HepG2 (cell line): ENCODE measurements around the gene SERINC1. TPM values are rescaled to one million over a fixed set of nuclear protein-coding genes. Genes with fewer than 3 reads are reported as not detected.

ENCODE experiments used
- AKAP8 ChIP-seq: sonication (generic); formaldehyde crosslinking; IDR thresholded peaks from 2 replicates; pipeline ENCODE4 v1.5.1; 2020; ENCODE audit warnings: mild to moderate bottlenecking, missing genetic modification reagents
- CBX2 ChIP-seq, 2 experiments: fragments of 200-600 bp in 1 of 2; sonication (generic); formaldehyde crosslinking in 1 of 2; IDR thresholded peaks; 2 replicates each; pipeline versions ENCODE4 v1.7.0 to v1.8.1; 2018 to 2022; ENCODE audit warnings: low read depth in 2 of 2, low read length in 1 of 2, mild to moderate bottlenecking in 1 of 2, missing genetic modification reagents in 1 of 2
- CCAR2 ChIP-seq: fragments of 200-400 bp; formaldehyde crosslinking; optimal IDR thresholded peaks from 2 replicates; pipeline ENCODE3; 2018; ENCODE audit warnings: low read depth, mild to moderate bottlenecking, low read length, moderate library complexity
- GFI1 ChIP-seq: sonication (generic); formaldehyde crosslinking; IDR thresholded peaks from 2 replicates; pipeline ENCODE4 v1.5.0; 2020; ENCODE audit warnings: missing genetic modification reagents, mild to moderate bottlenecking, borderline replicate concordance
- MLLT10 ChIP-seq: sonication (generic); formaldehyde crosslinking; IDR thresholded peaks from 2 replicates; pipeline ENCODE4 v1.4.0; 2020; ENCODE audit warnings: missing genetic modification reagents
- NCOR1 ChIP-seq: fragments of 200-600 bp; sonication (generic); IDR thresholded peaks from 2 replicates; pipeline ENCODE4 v1.7.0; 2017; ENCODE audit warnings: antibody characterized with exemption, low read length, borderline replicate concordance
- PTBP1 ChIP-seq: fragments of 200-400 bp; formaldehyde crosslinking; IDR thresholded peaks from 2 replicates; pipeline ENCODE4 v1.6.1; 2018; ENCODE audit warnings: low read length, low read depth; ENCODE audit not compliant: poor library complexity, severe bottlenecking
- REPIN1 ChIP-seq: sonication (generic); formaldehyde crosslinking; IDR thresholded peaks from 2 replicates; pipeline ENCODE4 v1.8.0; 2022; ENCODE audit warnings: missing genetic modification reagents, low read depth, mild to moderate bottlenecking, borderline replicate concordance
- SIX1 ChIP-seq: sonication (generic); formaldehyde crosslinking; IDR thresholded peaks from 2 replicates; pipeline ENCODE4 v1.4.0; 2020; ENCODE audit warnings: missing genetic modification reagents, borderline replicate concordance
- SMAD3 ChIP-seq: sonication (generic); formaldehyde crosslinking; IDR thresholded peaks from 2 replicates; pipeline ENCODE4 v1.4.0; 2020; ENCODE audit warnings: missing genetic modification reagents
- SMAD9 ChIP-seq: sonication (generic); formaldehyde crosslinking; IDR thresholded peaks from 2 replicates; pipeline ENCODE4 v1.5.1; 2020; ENCODE audit warnings: mild to moderate bottlenecking, missing genetic modification reagents
- SYNCRIP ChIP-seq: fragments of 200-400 bp; formaldehyde crosslinking; IDR thresholded peaks from 2 replicates; pipeline ENCODE4 v1.6.1; 2018; ENCODE audit warnings: mild to moderate bottlenecking, low read depth, low read length; ENCODE audit not compliant: insufficient read depth
- ZBED4 ChIP-seq: sonication (generic); formaldehyde crosslinking; IDR thresholded peaks from 2 replicates; pipeline ENCODE4 v1.4.0; 2020; ENCODE audit warnings: missing genetic modification reagents, borderline replicate concordance
- ZFX ChIP-seq: sonication (generic); formaldehyde crosslinking; IDR thresholded peaks from 2 replicates; pipeline ENCODE4 v1.4.0; 2020; ENCODE audit warnings: mild to moderate bottlenecking, low read depth, missing genetic modification reagents, moderate library complexity
- ZMYM3 ChIP-seq: sonication (generic); formaldehyde crosslinking; IDR thresholded peaks from 2 replicates; pipeline ENCODE4 v1.5.1; 2020; ENCODE audit warnings: mild to moderate bottlenecking, missing genetic modification reagents
- ZNF234 ChIP-seq: sonication (generic); formaldehyde crosslinking; conservative IDR thresholded peaks from 2 replicates; pipeline ENCODE4 v1.5.1; 2020; ENCODE audit warnings: mild to moderate bottlenecking, missing genetic modification reagents
- ZNF253 ChIP-seq: sonication (generic); formaldehyde crosslinking; IDR thresholded peaks from 2 replicates; pipeline ENCODE4 v1.8.0; 2022; ENCODE audit warnings: mild to moderate bottlenecking, missing genetic modification reagents, borderline replicate concordance
- ZNF256 ChIP-seq: sonication (generic); formaldehyde crosslinking; conservative IDR thresholded peaks from 2 replicates; pipeline ENCODE4 v1.4.0; 2020; ENCODE audit warnings: missing genetic modification reagents
- ZNF263 ChIP-seq: sonication (generic); formaldehyde crosslinking; IDR thresholded peaks from 2 replicates; pipeline ENCODE4 v1.4.0; 2020; ENCODE audit warnings: missing genetic modification reagents
- ZNF331 ChIP-seq: sonication (generic); formaldehyde crosslinking; IDR thresholded peaks from 2 replicates; pipeline ENCODE4 v1.4.0; 2020; ENCODE audit warnings: missing genetic modification reagents
- ZNF547 ChIP-seq: sonication (generic); formaldehyde crosslinking; IDR thresholded peaks from 2 replicates; pipeline ENCODE4 v1.5.1; 2020; ENCODE audit warnings: mild to moderate bottlenecking, missing genetic modification reagents
- ZNF572 ChIP-seq: sonication (generic); formaldehyde crosslinking; IDR thresholded peaks from 2 replicates; pipeline ENCODE4 v1.5.1; 2020; ENCODE audit warnings: mild to moderate bottlenecking, missing genetic modification reagents
- ZNF777 ChIP-seq: sonication (generic); formaldehyde crosslinking; IDR thresholded peaks from 2 replicates; pipeline ENCODE4 v1.4.0; 2020; ENCODE audit warnings: missing genetic modification reagents
- ZNF883 ChIP-seq: sonication (generic); formaldehyde crosslinking; IDR thresholded peaks from 2 replicates; pipeline ENCODE4 v1.5.1; 2020; ENCODE audit warnings: mild to moderate bottlenecking, missing genetic modification reagents; ENCODE audit errors: not compliant biosample characterization
- polyA plus RNA-seq, 8 experiments: library from polyadenylated mRNA; depleted of rRNA in 3 of 8; stranded (reverse) in 7 of 8; unstranded in 1 of 8; fragments of >200 nt; fragmentation: Illumina TruSeq in 4 of 8; extraction: Trizol in 4 of 8; gene quantifications; 2 replicates each; pipeline versions ENCODE4 v1.2.1 to v1.2.3, GENCODE V29; 2011 to 2016; ENCODE audit warnings: low read depth in 4 of 8, missing spikeins in 1 of 8, mixed read lengths in 1 of 8; ENCODE audit not compliant: insufficient read depth in 1 of 8
- total RNA-seq, 5 experiments: library from RNA; depleted of rRNA; stranded (reverse); fragments of >200 nt; fragmentation: Illumina TruSeq; extraction: Trizol; gene quantifications; 2 replicates each; pipeline ENCODE4 v1.2.3, GENCODE V29; 2016; ENCODE audit warnings: low read depth in 1 of 5
- TF ChIP-seq, protein P1 (sequence below): sonication (generic); formaldehyde crosslinking; IDR thresholded peaks from 2 replicates; pipeline ENCODE4 v1.5.0; 2020; ENCODE audit warnings: mild to moderate bottlenecking, missing genetic modification reagents
- TF ChIP-seq, protein P2 (sequence below): sonication (generic); formaldehyde crosslinking; IDR thresholded peaks from 2 replicates; pipeline ENCODE4 v1.9.0; 2021; ENCODE audit warnings: missing genetic modification reagents, mild to moderate bottlenecking, borderline replicate concordance

Gene SERINC1
- total and polyA plus RNA-seq, 2 of the 13 experiments (the other 11 are each of a cell fraction or from before 2014, with no cell fraction given) = 93.5 to 112 TPM

GRCh38 chr6:122472022-122472340 is 374 bp upstream of the SERINC1 start (continued):
- TF ChIP-seq AKAP8 = no peak
- no peak for TF ChIP-seq CCAR2
- no peak for TF ChIP-seq GFI1 (CRISPR knock-in tag)
- TF ChIP-seq MLLT10 = no peak
- TF ChIP-seq ZNF777 = no peak
- TF ChIP-seq NCOR1 = no peak
- TF ChIP-seq ZMYM3 (CRISPR knock-in tag) = no peak
- TF ChIP-seq SMAD3 (CRISPR knock-in tag) = no peak
- peak; percentile 10; the same call in 1 of the 2 replicates for TF ChIP-seq ZFX (CRISPR knock-in tag)
- TF ChIP-seq, protein P1, sequence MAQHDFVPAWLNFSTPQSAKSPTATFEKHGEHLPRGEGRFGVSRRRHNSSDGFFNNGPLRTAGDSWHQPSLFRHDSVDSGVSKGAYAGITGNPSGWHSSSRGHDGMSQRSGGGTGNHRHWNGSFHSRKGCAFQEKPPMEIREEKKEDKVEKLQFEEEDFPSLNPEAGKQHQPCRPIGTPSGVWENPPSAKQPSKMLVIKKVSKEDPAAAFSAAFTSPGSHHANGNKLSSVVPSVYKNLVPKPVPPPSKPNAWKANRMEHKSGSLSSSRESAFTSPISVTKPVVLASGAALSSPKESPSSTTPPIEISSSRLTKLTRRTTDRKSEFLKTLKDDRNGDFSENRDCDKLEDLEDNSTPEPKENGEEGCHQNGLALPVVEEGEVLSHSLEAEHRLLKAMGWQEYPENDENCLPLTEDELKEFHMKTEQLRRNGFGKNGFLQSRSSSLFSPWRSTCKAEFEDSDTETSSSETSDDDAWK (CRISPR knock-in tag) = no peak
- no peak for TF ChIP-seq ZNF572 (CRISPR knock-in tag)
- TF ChIP-seq ZNF331 (CRISPR knock-in tag) = 0 out of 2 replicates have a peak, but pooled peaks have one; percentile 2
- TF ChIP-seq ZNF253 (CRISPR knock-in tag) = no peak
- no peak for TF ChIP-seq ZNF263 (CRISPR knock-in tag)
- no peak for TF ChIP-seq ZNF547
- TF ChIP-seq ZNF256 (CRISPR knock-in tag) = no peak
- TF ChIP-seq CBX2 (IDR thresholded peaks at IDR 0.05; ENCODE audit: low read depth, low read length) = no peak
- no peak for TF ChIP-seq CBX2 (CRISPR knock-in tag; IDR thresholded peaks at IDR 0.05; ENCODE audit: low read depth)
- TF ChIP-seq REPIN1 (CRISPR knock-in tag) = no peak
- no peak for TF ChIP-seq SMAD9 (CRISPR knock-in tag)
- TF ChIP-seq ZNF234 = no peak
- TF ChIP-seq ZNF883 (CRISPR knock-in tag) = no peak
- TF ChIP-seq, protein P2, sequence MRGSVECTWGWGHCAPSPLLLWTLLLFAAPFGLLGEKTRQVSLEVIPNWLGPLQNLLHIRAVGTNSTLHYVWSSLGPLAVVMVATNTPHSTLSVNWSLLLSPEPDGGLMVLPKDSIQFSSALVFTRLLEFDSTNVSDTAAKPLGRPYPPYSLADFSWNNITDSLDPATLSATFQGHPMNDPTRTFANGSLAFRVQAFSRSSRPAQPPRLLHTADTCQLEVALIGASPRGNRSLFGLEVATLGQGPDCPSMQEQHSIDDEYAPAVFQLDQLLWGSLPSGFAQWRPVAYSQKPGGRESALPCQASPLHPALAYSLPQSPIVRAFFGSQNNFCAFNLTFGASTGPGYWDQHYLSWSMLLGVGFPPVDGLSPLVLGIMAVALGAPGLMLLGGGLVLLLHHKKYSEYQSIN (CRISPR knock-in tag) = no peak
- no peak for TF ChIP-seq PTBP1
- TF ChIP-seq SYNCRIP = no peak
- TF ChIP-seq ZBED4 (CRISPR knock-in tag) = 0 out of 2 replicates have a peak, but pooled peaks have one; percentile 17
- no peak for TF ChIP-seq SIX1 (CRISPR knock-in tag)
